HG03045 (cell line): ENCODE data around the gene CPA2.

Source experiments
- ATAC-seq: cut with Tn5 transposase; IDR thresholded peaks from one replicate; pipeline ENCODE4 v1.9.1; 2021; ENCODE audit warnings: mild to moderate bottlenecking, moderate library complexity; ENCODE audit not compliant: unreplicated experiment

The CPA2 gene

GRCh38 chr7:130278860-130279259 lies 12.2 kb downstream of the CPA2 start:
- no peak for ATAC-seq

GRCh38 chr7:130279286-130279685 lies 12.6 kb downstream of the CPA2 start:
- ATAC-seq = no peak

- no peak for ATAC-seq
Measured at GRCh38 chr7:130279906-130280305, 13.2 kb downstream of the CPA2 start.

- no peak for ATAC-seq
Measured at GRCh38 chr7:130281260-130281659, 14.6 kb downstream of the CPA2 start.

- ATAC-seq = no peak
Measured at GRCh38 chr7:130286881-130287280, 20.2 kb downstream of the CPA2 start.

- ATAC-seq = no peak
Measured at GRCh38 chr7:130288168-130288567, 21.5 kb downstream of the CPA2 start.

- no peak for ATAC-seq
Measured at GRCh38 chr7:130288829-130289228, 22.2 kb downstream of the CPA2 start.

- ATAC-seq = no peak
Measured at GRCh38 chr7:130289478-130289877, 22.8 kb downstream of the CPA2 start.

- ATAC-seq = no peak
Measured at GRCh38 chr7:130290745-130291144, 24.1 kb downstream of the CPA2 start.

GRCh38 chr7:130292682-130293257 lies 26.1 kb downstream of the CPA2 start, which contains the start of gene CPA4:
TSS of gene CPA4 (plus strand) at chr7:130293161. CDS start at chr7:130293181, 20 bp downstream.
- ATAC-seq = no peak

- no peak for ATAC-seq
Measured at GRCh38 chr7:130293521-130293920, 26.9 kb downstream of the CPA2 start.

- ATAC-seq = no peak
Measured at GRCh38 chr7:130294314-130294713, 27.7 kb downstream of the CPA2 start.

GRCh38 chr7:130296221-130296951 lies 29.7 kb downstream of the CPA2 start:
- no peak for ATAC-seq

GRCh38 chr7:130297628-130298543 lies 31.2 kb downstream of the CPA2 start:
- ATAC-seq = no peak

GRCh38 chr7:130298544-130299326 lies 32.1 kb downstream of the CPA2 start:
- no peak for ATAC-seq

- no peak for ATAC-seq
Measured at GRCh38 chr7:130299866-130300265, 33.2 kb downstream of the CPA2 start.

- ATAC-seq = no peak
Measured at GRCh38 chr7:130301501-130302020, 34.9 kb downstream of the CPA2 start.

- no peak for ATAC-seq
Measured at GRCh38 chr7:130302649-130303048, 36.0 kb downstream of the CPA2 start.

GRCh38 chr7:130303127-130303526 lies 36.5 kb downstream of the CPA2 start:
- ATAC-seq = no peak

GRCh38 chr7:130303551-130303950 lies 36.9 kb downstream of the CPA2 start:
- no peak for ATAC-seq

GRCh38 chr7:130303982-130304381 lies 37.3 kb downstream of the CPA2 start:
- ATAC-seq = no peak
